ENCODE data around the gene ZBTB9.

Gene ZBTB9

GRCh38 chr6:33428966-33429749, 25.2 kb upstream of the ZBTB9 start (continued):
- TF ChIP-seq ZNF114 (tag by site-specific recombination; IDR thresholded peaks at IDR 0.05): no peak
- no peak for TF ChIP-seq ZNF223 (tag by site-specific recombination; IDR thresholded peaks at IDR 0.05)
- no peak for TF ChIP-seq ZNF248 (tag by site-specific recombination; IDR thresholded peaks at IDR 0.05)
- TF ChIP-seq KLF7 (tag by site-specific recombination; IDR thresholded peaks at IDR 0.05; ENCODE audit: borderline replicate concordance): no peak
- no peak for TF ChIP-seq INSM2 (tag by site-specific recombination; IDR thresholded peaks at IDR 0.05)
- TF ChIP-seq HOXA7 (CRISPR knock-in tag; IDR thresholded peaks at IDR 0.05; ENCODE audit: borderline replicate concordance): no peak
- peak; percentile 65 for TF ChIP-seq ZNF341 (tag by site-specific recombination; IDR thresholded peaks at IDR 0.05; ENCODE audit: low read depth)
- peak; percentile 95 for TF ChIP-seq ZNF600 (tag by site-specific recombination; IDR thresholded peaks at IDR 0.05)
- TF ChIP-seq ZBTB11 (tag by site-specific recombination; conservative IDR thresholded peaks at IDR 0.05; ENCODE audit: low read depth): no peak
- no peak for TF ChIP-seq ZBTB7A (tag by site-specific recombination; IDR thresholded peaks at IDR 0.05; ENCODE audit: low read depth)
- TF ChIP-seq BCL11A (tag by site-specific recombination; IDR thresholded peaks at IDR 0.05; ENCODE audit: low read depth): no peak
- no peak for TF ChIP-seq PRDM4 (tag by site-specific recombination; IDR thresholded peaks at IDR 0.05)
- TF ChIP-seq ZNF48 (tag by site-specific recombination; IDR thresholded peaks at IDR 0.05): no peak
- no peak for TF ChIP-seq SP2 (tag by site-specific recombination; IDR thresholded peaks at IDR 0.05)
- TF ChIP-seq KLF10 (tag by site-specific recombination; IDR thresholded peaks at IDR 0.05): no peak
- TF ChIP-seq ZNF350 (tag by site-specific recombination; IDR thresholded peaks at IDR 0.05): no peak
- peak; percentile 88 for TF ChIP-seq ZNF366 (tag by site-specific recombination; conservative IDR thresholded peaks at IDR 0.05)
- TF ChIP-seq ZBTB8A (tag by site-specific recombination; IDR thresholded peaks at IDR 0.05): no peak
- TF ChIP-seq KLF17 (tag by site-specific recombination; IDR thresholded peaks at IDR 0.05): peak; percentile 56
- TF ChIP-seq ZBTB20 (tag by site-specific recombination; IDR thresholded peaks at IDR 0.05): no peak
- no peak for TF ChIP-seq ZNF624 (tag by site-specific recombination; IDR thresholded peaks at IDR 0.05)
- TF ChIP-seq BCL6B (tag by site-specific recombination; IDR thresholded peaks at IDR 0.05): no peak
- no peak for TF ChIP-seq PRDM10 (tag by site-specific recombination; IDR thresholded peaks at IDR 0.05)
